ENCODE measurements around the gene KIAA1671.
"Not testable (repeated sequence)": the region's sequence is repeated elsewhere in the genome, so short reads cannot be mapped to it uniquely, and the experiment has no call there.

The KIAA1671 gene

GRCh38 chr22:24951942-24952836, at the start of gene KIAA1671:
KIAA1671 (plus strand) TSS chr22:24952716; CDS start chr22:25028000, 75,284 bp downstream.
- peak; percentile 60 to 80 (median 66) for DNase-seq

GRCh38 chr22:24905909-24906308, 46.6 kb upstream of the KIAA1671 start:
- no peak for DNase-seq

DNA sequence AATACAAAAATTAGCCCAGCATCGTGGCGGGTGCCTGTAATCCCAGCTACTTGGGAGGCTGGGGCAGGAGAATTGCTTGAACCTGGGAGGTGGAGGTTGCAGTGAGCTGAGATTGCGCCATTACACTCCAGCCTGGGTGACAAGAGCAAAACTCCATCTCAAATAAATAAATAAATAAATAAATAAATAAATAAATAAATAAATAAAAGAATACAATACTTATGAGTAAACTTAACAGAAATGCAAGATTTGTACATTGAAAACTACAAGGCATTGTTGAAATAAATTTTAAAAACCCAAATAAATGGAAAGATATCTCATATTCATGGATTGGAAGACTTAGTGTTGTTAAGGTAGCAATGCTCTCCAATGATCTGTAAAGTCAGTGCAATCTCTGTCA, 45.4 kb upstream of the KIAA1671 start:
- not testable (repeated sequence) for DNase-seq

DNA sequence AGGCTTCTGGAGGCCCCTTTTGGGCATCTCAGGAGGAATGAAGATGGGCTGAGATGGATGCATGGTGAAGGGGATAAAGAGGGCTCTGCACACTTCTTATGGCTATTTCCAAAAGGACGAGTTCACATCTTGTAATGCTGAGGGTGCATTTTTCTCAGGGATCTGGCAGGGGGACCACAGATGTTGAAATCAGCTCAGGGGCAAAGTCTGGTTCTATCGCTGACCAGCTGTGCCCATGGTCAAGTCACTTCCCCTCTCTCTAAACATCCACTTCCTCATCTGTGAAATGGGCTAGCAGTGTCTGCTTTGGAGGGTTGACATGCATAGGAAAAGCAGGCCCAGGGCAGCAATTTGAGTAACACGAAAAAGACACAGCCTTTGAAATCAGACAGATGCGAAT, 32.5 kb upstream of the KIAA1671 start:
- DNase-seq: no peak

GRCh38 chr22:24925586-24926427, 26.7 kb upstream of the KIAA1671 start:
- no peak for DNase-seq

DNA sequence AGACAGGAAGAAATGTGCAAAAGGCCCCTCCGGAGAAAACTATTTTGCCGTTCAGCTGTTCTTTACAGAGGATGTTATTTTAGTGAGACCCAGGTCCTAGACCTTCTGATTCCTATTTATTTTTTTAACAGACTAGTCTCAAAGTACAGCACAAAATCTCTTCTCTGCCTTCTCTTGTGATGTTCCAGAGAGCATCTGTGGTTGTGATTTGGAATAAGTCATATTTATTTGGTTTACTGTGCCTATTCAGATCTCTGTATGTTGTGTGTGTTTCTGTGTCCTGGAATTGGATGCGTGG, 26.1 kb upstream of the KIAA1671 start:
- DNase-seq: no peak

DNA sequence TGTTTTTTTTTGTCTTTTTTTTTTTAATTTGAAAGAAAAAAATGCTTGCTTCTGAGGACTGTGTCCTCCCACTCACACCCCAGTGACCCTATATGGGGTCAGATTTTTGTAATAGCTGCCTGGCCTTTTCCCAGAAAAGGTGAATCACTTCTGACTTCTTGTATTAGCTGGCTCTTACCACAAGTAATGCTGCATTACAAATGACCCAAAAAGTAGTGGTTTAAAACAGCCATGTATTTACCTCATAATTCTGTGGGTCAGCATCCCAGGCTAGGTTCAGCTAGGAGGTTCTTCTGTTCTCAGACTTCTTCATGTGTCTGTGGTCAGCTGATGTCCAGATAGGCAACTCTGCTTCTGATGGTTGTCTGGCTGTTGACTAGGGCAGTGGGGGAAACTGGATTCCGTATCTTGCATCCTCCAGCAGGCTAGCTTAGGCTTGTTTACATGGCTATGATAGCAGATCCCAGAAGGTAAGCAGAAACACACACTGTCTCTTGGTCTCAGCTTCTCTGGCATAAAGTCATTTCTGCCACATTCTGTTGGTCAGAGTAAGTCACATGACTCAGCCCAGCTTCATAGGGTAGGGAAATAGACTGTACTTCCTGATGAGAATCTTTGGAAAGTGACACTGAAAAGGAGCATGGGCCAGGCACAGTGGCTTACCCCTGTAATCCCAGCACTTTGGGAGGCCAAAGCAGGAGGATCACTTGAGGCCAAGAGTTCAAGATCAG, 25.5 kb upstream of the KIAA1671 start:
- no peak for DNase-seq

DNA sequence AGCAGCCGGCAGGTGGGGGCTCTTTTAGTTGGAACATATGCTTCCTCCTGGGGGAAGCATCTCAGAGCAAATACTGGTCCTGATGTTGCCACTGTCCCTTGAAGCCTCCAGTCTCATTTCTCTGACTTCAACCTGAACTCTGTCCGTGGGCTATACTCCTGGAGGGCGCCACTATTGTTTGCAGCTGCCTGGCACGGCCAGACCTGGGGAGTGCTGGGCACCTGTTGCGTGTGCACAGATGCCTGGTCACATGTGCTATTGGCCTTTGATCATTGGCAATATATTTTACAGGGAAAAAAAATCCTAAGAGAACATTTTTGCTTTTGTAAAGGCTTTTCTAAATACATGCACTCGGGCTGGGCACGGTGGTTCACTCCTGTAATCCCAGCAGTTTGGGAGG, 24.2 kb upstream of the KIAA1671 start:
- no peak for DNase-seq

DNA sequence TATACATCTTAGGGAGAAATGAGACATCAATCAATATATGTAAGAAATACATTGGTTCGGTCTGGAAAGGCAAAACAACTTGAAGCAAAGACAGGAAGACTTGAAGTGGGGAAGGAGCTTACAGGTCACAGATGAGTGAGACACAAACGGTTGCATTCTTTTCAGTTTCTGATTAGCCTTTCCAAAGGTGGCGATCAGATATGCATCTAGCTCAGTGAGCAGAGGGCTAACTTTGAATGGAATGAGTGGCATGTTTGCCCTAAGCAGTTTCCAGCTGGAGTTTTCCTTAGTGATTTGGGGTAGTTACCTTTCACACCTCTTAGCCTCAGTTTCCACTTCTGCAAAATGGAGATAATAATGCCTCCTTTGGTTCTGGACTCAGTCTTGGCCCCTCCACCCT, 21.8 kb upstream of the KIAA1671 start:
- no peak for DNase-seq

GRCh38 chr22:24935771-24936483, 16.6 kb upstream of the KIAA1671 start:
- DNase-seq: no peak

GRCh38 chr22:24937114-24937513, 15.4 kb upstream of the KIAA1671 start:
- no peak for DNase-seq

GRCh38 chr22:24938741-24939341, 13.7 kb upstream of the KIAA1671 start:
- no peak for DNase-seq

DNA sequence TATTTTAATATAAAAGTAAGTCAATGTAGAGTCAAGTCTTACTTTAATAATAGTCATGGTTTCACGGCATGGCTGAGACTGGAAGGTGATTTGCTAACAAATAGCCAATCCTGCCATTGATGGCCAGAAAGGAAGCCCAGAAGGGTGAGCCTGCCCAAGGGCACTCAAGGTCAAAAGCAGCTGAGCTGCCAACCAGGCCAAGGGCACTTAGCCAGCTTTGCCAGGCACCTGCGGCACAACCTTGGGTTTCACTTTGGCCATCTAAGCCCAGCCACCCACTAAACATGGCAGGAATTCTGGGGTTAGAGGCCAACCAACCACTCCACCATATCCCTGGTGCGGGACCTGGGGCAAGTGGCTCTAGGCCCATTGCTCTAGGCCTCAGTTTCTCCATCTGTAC, 10.2 kb upstream of the KIAA1671 start:
- no peak for DNase-seq

- DNase-seq: no peak
Observed at GRCh38 chr22:24944217-24944937, 8.1 kb upstream of the KIAA1671 start.

DNA sequence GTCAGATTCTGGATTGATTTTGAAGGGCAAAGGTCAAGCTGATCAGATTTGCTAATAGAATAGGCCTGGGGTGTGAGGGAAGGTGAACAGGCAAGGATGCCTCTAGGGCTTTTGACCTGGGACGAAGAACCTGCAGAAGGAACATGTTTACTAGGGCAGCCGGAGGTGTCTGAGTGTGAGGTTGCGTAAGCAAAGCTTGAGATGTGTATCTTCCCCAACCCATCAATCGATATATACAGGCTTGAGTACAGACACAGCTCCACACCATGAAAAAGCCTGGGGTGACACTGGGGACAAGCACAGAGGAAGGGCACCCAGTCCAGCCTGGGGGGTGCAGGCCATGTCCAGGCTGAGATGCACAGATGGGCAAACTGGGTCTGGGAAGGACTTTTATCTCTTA, 7.1 kb upstream of the KIAA1671 start:
- no peak for DNase-seq

DNA sequence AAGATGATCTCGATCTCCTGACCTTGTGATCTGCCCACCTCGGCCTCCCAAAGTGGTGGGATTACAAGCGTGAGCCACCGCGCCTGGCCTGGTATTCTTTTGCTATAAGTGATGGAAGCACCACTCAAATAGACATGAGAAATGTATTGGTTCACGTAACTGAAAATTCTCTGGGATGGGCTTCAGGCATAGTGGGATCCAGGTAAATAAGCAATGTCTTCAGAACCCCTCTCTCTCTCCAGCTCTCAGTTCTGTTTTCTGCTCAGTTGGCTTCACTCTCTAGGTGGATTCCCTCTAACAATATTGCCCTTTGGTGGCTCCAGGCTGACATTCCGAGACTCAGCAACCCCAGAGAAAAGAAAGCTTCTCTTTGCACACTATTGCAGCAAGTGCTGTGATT, 5.1 kb upstream of the KIAA1671 start:
- DNase-seq: no peak

DNA sequence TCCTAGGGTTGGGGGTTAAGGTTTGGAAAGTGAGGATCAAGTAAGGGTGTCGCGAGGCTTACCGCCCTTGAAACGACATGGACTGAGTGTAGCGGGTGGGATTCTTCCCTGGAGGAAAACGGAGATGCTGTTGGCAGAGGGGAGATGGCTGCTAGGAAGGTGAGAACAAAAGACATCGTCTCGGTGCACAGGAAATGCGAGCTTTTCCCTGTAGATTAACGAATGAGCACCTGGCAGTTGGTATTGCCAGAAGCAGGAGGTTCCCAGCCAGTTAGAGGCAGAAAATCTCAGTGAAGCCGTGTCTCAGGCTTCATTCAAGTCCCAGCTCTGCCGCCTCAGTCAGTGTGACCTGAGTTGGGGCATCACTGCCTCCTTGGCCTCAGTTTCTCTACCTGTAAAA, 4.6 kb upstream of the KIAA1671 start:
- DNase-seq: no peak

- DNase-seq: no peak
Observed at GRCh38 chr22:24948356-24949202, 3.9 kb upstream of the KIAA1671 start.

GRCh38 chr22:24950272-24950902, 2.1 kb upstream of the KIAA1671 start:
- no peak for DNase-seq

DNA sequence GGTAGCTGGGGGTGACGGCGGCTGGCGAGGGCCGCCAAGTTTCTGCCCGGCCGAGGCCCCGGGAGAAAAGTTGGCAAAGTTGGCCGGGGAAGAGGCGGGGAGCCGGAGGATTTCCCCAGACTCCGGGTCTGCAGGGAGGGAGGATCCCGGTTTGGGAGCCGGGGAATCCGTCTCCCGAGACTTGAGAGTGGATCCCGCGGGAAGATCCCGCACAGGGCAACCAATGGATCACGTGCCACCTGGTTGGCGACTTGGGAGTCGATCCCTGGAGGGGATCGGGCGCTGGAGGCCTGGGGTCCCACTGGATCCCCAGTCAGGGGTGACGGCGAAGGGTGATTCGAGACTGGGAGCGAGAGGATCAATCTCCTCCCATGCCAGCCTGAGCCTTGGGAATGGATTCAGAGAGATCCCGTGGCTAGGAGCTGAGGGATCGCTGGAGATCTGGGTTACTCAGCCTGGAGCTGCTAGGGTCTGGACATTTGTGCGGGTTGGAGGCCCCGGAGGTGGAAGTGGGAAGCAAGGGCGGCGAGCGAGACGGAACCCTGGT, 394 bp downstream of the KIAA1671 start:
- DNase-seq: no peak
